OCI-LY1 (cell line): ENCODE measurements around the gene RBMS3.

ENCODE experiments used
- EZH2 ChIP-seq: fragments of 200-600 bp; sonication (generic), shearing (Covaris generic); IDR thresholded peaks from 2 replicates; pipeline ENCODE4 v1.8.0; 2017; ENCODE audit warnings: borderline replicate concordance, mixed run types, mild to moderate bottlenecking, antibody characterized with exemption, low read length, moderate library complexity, mixed read lengths
- TF ChIP-seq, protein P1 (sequence below): fragments of 200-600 bp; sonication (generic), shearing (Covaris generic); IDR thresholded peaks from 2 replicates; pipeline ENCODE4 v1.5.1; 2017; ENCODE audit warnings: mild to moderate bottlenecking, antibody characterized with exemption, low read length, moderate library complexity, mixed read lengths

GRCh38 chr3:29720665-29721064, 439.8 kb downstream of the RBMS3 start:
- TF ChIP-seq, protein P1, sequence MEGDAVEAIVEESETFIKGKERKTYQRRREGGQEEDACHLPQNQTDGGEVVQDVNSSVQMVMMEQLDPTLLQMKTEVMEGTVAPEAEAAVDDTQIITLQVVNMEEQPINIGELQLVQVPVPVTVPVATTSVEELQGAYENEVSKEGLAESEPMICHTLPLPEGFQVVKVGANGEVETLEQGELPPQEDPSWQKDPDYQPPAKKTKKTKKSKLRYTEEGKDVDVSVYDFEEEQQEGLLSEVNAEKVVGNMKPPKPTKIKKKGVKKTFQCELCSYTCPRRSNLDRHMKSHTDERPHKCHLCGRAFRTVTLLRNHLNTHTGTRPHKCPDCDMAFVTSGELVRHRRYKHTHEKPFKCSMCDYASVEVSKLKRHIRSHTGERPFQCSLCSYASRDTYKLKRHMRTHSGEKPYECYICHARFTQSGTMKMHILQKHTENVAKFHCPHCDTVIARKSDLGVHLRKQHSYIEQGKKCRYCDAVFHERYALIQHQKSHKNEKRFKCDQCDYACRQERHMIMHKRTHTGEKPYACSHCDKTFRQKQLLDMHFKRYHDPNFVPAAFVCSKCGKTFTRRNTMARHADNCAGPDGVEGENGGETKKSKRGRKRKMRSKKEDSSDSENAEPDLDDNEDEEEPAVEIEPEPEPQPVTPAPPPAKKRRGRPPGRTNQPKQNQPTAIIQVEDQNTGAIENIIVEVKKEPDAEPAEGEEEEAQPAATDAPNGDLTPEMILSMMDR = no peak
- TF ChIP-seq EZH2 = no peak
